Measurements from ENCODE around the gene ZNF213.
"Not testable (repeated sequence)": the region's sequence is repeated elsewhere in the genome, so short reads cannot be mapped to it uniquely, and the experiment has no call there.

Gene ZNF213

DNA sequence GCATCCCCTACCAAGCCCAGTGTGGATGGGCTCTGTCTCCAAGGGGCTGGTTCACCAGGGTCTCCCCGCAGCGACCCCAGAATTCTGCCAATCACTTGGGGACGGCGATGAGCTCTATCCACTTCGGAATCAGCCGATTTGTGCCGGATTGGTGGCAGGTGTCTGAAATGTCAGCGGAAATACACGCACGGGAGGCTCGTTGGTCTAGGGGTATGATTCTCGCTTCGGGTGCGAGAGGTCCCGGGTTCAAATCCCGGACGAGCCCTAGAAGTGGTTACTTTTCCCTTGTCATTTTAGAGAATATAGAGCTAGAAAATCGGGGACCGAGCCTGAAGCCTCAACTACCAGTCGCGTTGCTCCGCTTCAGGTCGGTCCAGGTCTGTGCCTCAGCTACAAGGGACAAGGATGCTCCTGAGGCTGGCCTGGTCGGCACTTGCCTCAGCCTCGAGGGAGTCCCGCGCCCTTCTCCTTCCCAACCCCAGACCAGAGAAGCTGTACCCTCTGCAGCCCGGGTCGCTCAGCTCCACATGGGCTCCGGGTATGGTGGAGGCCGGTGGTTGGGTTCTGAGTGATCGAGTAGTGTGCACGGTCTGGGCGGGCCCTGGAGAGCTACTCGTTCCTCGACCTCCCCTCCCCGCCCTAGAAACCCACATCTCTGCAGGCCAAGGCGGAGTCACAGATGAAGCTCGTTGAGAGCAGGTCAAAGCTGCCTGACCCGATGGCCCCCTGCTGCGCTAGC, 37.2 kb downstream of the ZNF213 start:
- peak; percentile 52 for DNase-seq

GRCh38 chr16:3173892-3174617, 39.2 kb downstream of the ZNF213 start:
- no peak for DNase-seq

- DNase-seq = no peak
Measured at GRCh38 chr16:3174618-3175148, 39.9 kb downstream of the ZNF213 start.

DNA sequence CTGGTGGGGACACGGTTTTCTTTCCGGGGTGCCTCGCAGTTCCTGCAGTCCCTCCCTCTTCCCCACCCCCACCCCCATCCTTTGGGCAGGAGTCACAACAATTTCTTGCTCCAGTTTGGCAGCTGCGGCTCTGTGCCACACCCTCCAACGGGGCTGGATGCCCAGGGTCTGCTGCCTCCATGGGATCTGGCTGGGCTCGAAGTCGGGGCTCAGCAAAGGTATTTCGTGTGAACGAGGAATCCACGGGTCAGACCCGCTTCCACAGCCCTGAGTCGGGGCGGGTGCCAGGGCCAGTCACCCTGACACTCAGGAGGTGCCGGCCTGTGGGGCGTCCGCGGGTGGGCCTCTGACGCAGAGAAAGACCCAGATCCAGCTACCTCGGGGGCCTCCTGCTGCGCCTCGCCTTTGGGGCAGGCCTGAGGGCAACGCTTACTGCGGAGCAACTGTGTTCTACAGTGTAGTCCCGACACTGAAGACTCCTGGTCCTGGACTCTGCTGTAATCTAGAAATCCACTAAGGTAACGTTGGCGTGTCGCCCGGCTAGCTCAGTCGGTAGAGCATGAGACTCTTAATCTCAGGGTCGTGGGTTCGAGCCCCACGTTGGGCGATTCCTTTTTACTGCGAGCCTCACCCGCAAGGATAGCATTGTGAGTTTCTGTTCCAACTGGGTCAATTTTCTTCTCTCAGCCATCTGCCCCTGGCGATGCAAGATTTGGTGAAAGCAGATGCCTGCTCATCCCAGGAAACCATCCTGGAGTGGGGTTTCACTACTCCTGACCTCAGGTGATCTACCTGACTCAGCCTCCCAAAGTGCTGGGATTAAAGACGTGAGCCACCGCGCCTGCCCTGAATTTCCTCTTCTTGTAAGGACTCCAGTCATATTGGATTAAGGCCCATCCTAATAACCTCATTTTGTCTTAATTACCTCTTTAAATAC, 40.6 kb downstream of the ZNF213 start:
- no peak for DNase-seq

- DNase-seq = no peak
Measured at GRCh38 chr16:3179651-3180050, 44.8 kb downstream of the ZNF213 start.

- no peak for DNase-seq
Measured at GRCh38 chr16:3180445-3180878, 45.6 kb downstream of the ZNF213 start.

DNA sequence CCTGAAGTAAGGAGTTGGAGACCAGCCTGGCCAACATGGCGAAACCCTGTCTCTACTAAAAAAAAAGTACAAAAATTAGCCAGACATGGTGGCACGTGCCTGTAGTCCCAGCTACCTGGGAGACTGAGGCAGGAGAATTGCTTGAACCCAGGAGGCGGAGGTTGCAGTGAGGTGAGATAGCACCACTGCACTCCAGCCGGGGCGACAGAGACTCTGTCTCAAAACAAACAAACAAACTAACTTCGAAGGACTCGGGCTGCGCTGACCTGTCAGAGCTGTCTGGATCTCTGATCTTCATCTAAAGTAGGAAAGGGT, 47.4 kb downstream of the ZNF213 start:
- DNase-seq = not testable (repeated sequence)

- peak; percentile 58 for DNase-seq
Measured at GRCh38 chr16:3182608-3183444, 48.0 kb downstream of the ZNF213 start.

GRCh38 chr16:3183445-3184139, 48.8 kb downstream of the ZNF213 start:
- DNase-seq = no peak

DNA sequence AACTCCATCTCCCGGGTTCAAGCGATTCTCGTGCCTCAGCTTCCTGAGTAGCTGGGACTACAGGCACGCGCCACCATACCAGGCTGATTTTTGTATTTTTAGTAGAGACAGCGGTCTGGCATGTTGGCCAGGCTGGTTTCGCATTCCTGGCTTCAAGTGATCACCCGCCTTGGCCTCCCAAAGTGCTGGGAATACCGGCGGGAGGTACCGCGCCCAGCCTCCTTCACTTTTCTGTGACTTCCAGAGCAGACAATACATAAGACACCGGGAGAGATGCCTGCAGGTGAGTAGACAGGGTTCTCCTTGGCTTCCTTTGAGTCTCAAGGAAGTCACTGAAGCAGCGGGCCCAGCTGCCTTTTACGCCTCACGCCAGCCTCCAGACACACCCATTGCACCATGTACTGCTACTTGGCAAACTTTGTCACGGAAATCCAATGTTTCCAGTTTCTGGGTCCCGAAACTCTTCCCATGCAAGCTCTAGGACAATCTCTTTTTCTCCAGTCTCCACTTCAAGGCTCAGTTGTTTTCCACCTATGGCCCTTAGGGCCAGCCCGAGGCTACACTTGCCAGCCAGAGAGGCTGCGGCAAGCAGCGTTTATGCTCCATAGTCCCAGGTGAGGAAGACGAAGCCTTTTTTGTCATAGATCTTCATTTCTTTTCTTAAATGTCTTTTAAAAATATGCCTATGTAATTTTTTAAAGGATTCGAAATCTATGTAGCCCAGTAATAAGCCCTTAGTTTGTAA, 52.3 kb downstream of the ZNF213 start:
- no peak for DNase-seq

- peak; percentile 69 for DNase-seq
Measured at GRCh38 chr16:3187798-3188674, 53.2 kb downstream of the ZNF213 start, which contains the start of gene OR1F1. Gene OR1F1, plus strand, starts transcription at chr16:3188204.

DNA sequence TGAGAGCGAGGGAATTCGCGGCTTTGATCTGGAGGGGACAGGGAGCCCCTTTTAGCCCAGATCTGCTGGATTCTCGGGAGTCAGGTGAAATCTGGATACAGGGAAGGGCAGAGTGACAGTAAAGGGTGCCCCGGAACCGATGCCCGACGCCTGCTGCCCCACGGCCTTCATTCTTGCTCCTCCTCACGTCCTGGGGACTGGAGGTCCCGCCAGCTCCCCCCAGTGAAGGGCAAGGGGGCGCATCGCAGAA, 53.8 kb downstream of the ZNF213 start:
- DNase-seq = no peak

DNA sequence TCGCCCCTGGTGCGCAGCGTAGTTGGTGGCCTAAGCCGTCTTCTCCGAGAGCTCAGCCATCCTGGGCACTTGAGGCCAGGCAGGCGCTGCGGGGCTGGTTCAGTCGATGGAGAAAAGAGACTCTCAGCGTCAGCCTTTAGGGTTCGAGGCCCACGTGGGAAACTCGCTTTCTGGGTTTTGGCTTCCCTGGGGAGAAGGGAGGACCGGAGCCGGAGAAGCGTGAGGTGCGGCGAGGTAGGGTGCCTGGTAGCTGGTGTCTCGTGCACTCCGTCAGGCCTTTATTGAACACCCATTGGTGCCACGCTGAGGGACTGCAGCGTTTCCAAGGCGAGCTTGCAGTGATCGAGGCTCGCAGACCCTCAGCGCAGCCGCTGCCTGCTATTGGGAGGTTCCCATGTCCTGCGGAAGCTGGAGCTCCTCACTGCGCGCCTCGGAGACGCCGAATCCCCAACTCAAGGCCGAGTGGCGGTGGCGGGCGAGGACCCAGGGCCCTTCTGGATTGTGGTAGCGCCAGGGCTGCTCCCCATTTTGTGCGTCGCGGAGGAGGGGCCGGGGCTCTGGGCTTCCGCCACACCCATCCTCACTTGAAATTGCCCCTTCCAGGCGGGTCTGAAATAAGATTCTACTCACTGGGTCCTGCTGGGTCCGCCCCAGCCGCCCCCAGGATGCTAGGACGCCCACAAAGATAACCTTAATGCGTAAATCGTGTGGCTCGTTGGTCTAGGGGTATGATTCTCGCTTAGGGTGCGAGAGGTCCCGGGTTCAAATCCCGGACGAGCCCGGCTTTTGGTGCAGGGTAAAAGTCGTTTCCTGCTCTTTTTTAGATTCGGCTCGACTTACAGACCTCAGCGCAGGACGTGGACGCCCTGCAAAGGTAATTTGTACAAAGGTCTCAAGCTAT, 54.3 kb downstream of the ZNF213 start:
- peak; percentile 38 for DNase-seq

DNA sequence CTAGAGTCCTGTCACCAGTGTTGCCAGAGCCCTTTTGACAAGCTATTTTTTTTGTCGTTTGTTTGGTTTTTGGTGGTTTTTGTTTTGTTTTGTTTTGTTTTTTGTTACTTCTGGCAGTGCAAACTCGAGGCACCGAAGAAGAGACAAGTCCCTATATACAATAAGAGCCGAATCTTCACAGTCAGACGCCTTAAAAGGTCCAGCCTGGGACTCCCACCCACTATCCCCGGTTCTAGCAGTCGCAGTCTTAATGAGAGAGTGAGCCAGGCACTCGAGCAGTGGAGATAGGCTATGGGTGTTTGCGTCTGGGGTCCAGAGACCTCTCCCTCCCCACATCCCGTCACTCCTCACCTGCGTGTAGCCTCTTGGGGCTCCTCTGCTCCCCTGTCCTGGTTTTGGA, 55.0 kb downstream of the ZNF213 start:
- DNase-seq = no peak

GRCh38 chr16:3190949-3191353, 56.1 kb downstream of the ZNF213 start:
- peak; percentile 31 for DNase-seq

Data from CD4-positive, alpha-beta T cell treated with Interleukin-17A for 1 hour (primary cell).